Uterus (tissue), 4 donors: ENCODE measurements around the gene C22orf31. TPM values are rescaled to one million over a fixed set of nuclear protein-coding genes. Genes with fewer than 3 reads are reported as not detected.
A peak's percentile ranks its signal among the peaks of the same experiment; 100 is the strongest.

Experiments used
- DNase-seq, 2 donors: peaks; one replicate each; pipeline ENCODE4 v3.0.0-alpha.2; 2019 to 2020
- H3K27ac ChIP-seq, 2 donors: fragments of 200-600 bp; sonication (generic); 1 replicate in 1 of 2; 2 replicates in 1 of 2; pipeline ENCODE4 v1.5.1; 2016 to 2018
- H3K27me3 ChIP-seq, 2 donors: fragments of 200-600 bp; sonication (generic); one replicate each; pipeline ENCODE4 v1.5.1; 2018 to 2019; ENCODE audit warnings: control low read depth in 1 of 2
- H3K36me3 ChIP-seq, 2 donors: fragments of 200-600 bp; sonication (generic); one replicate each; pipeline ENCODE4 v1.5.1; 2019; ENCODE audit warnings: control low read depth in 1 of 2
- H3K4me1 ChIP-seq, 2 donors: fragments of 200-600 bp; sonication (generic); one replicate each; pipeline ENCODE4 v1.5.1; 2018 to 2019; ENCODE audit warnings: control low read depth in 1 of 2
- H3K4me3 ChIP-seq, 2 donors: fragments of 200-600 bp; sonication (generic); 1 replicate in 1 of 2; 2 replicates in 1 of 2; pipeline ENCODE4 v1.5.1; 2018 to 2019; ENCODE audit warnings: mild to moderate bottlenecking in 1 of 2
- H3K9me3 ChIP-seq, 2 donors: fragments of 200-600 bp; sonication (generic); one replicate each; pipeline ENCODE4 v1.5.1; 2019; ENCODE audit warnings: control low read depth in 1 of 2
- CTCF ChIP-seq, 4 experiments: fragments of 200-600 bp in 2 of 4; fragments of 450-650 bp in 2 of 4; sonication (generic) in 2 of 4; IDR thresholded peaks; one replicate each; pipeline ENCODE4 v1.5.1; 2016 to 2019; ENCODE audit warnings: antibody characterized with exemption in 4 of 4, mild to moderate bottlenecking in 2 of 4, moderate library complexity in 1 of 4
- POLR2A ChIP-seq, 2 donors: fragments of 450-650 bp; IDR thresholded peaks; one replicate each; pipeline ENCODE4 v1.6.1; 2016; ENCODE audit warnings: antibody characterized with exemption in 2 of 2, mild to moderate bottlenecking in 1 of 2, moderate library complexity in 1 of 2
- intact Hi-C: fragments of 100-400 bp; cut with DNase I; formaldehyde crosslinking; loops from one replicate; pipeline ENCODE4 v1.15.1; 2023; ENCODE audit warnings: low total_unique reads
- total RNA-seq, 4 donors: library from RNA; depleted of rRNA in 3 of 4; stranded (reverse); fragments of >200 nt in 3 of 4; gene quantifications; one replicate each; pipeline versions ENCODE4 v1.1.0 to v1.2.4, GENCODE V29; 2014 to 2023
- donor health status: DM: yes; HTN: yes; CAD: no.

Gene C22orf31
- total RNA-seq, 4 donors from 2014 or later: not detected

GRCh38 chr22:29072979-29073617, 11.5 kb upstream of the C22orf31 start, which contains the start of gene KREMEN1:
Gene KREMEN1, plus strand, starts transcription at chr22:29073035. Its CDS starts 96 bp downstream, at chr22:29073131.
- H3K4me1 ChIP-seq: no peaks in the 10 kb centered on the region
- peak within 1 kb of the TSS; percentile 54 to 55 for H3K27ac ChIP-seq
- no peaks in the 10 kb centered on the region for H3K9me3 ChIP-seq
- H3K36me3 ChIP-seq: no peaks in the 10 kb centered on the region
- intact Hi-C loops: no loop called here
- TF ChIP-seq POLR2A (IDR thresholded peaks at IDR 0.05) (peak in 1 of 2 donors; percentile 17), CTCF (IDR thresholded peaks at IDR 0.05) (no peak)
- H3K4me3 ChIP-seq: peak within 1 kb of the TSS; percentile 48 to 80
- no peaks in the 10 kb centered on the region for H3K27me3 ChIP-seq
- peak; percentile 33 to 39 for DNase-seq

- Histone ChIP-seq H3K27me3 (no peaks in the 10 kb centered on the region), H3K36me3 (no peaks in the 10 kb centered on the region), H3K9me3 (no peaks in the 10 kb centered on the region), H3K4me3 (peak overlapping the region; percentile 25 to 80), H3K4me1 (no peaks in the 10 kb centered on the region), H3K27ac (no peak overlapping the region)
- intact Hi-C loops: no loop called here
- no peak for TF ChIP-seq CTCF (IDR thresholded peaks at IDR 0.05)
- no peak for TF ChIP-seq POLR2A (IDR thresholded peaks at IDR 0.05)
- peak; percentile 84 to 87 for DNase-seq
Measured at GRCh38 chr22:29072193-29072978, 10.8 kb upstream of the C22orf31 start.

- TF ChIP-seq POLR2A (IDR thresholded peaks at IDR 0.05) (no peak), CTCF (IDR thresholded peaks at IDR 0.05) (no peak)
- H3K36me3 ChIP-seq: no peaks in the 10 kb centered on the region
- H3K27ac ChIP-seq: no peak overlapping the region
- no peaks in the 10 kb centered on the region for H3K27me3 ChIP-seq
- no peaks in the 10 kb centered on the region for H3K4me1 ChIP-seq
- H3K9me3 ChIP-seq: no peaks in the 10 kb centered on the region
- peak; percentile 29 to 42 for DNase-seq
- intact Hi-C loops: no loop called here
- peak overlapping the region; percentile 18 to 37 for H3K4me3 ChIP-seq
Measured at GRCh38 chr22:29071261-29072045, 9.8 kb upstream of the C22orf31 start.

- Histone ChIP-seq H3K27me3 (no peaks in the 10 kb centered on the region), H3K4me3 (no peak overlapping the region), H3K9me3 (no peaks in the 10 kb centered on the region), H3K36me3 (no peaks in the 10 kb centered on the region), H3K4me1 (no peaks in the 10 kb centered on the region), H3K27ac (no peak overlapping the region)
- intact Hi-C loops: no loop called here
- TF ChIP-seq CTCF (IDR thresholded peaks at IDR 0.05) (no peak), POLR2A (IDR thresholded peaks at IDR 0.05) (no peak)
- DNase-seq: no peak
Measured at GRCh38 chr22:29070490-29070889, 8.9 kb upstream of the C22orf31 start.
